WTC11 (cell line): ENCODE data around the gene GNB5.

Experiments
- ATF3 ChIP-seq: sonication (generic); formaldehyde crosslinking; conservative IDR thresholded peaks from 2 replicates; pipeline ENCODE4 v1.8.1; 2022; ENCODE audit warnings: mild to moderate bottlenecking, missing genetic modification reagents
- ATF6 ChIP-seq: sonication (generic); formaldehyde crosslinking; IDR thresholded peaks from 2 replicates; pipeline ENCODE4 v1.8.1; 2023; ENCODE audit warnings: mild to moderate bottlenecking, missing genetic modification reagents
- CTCF ChIP-seq: fragments of 200-600 bp; IDR thresholded peaks from 2 replicates; pipeline ENCODE4 v1.8.0; 2022; ENCODE audit warnings: antibody characterized with exemption
- GABPB1 ChIP-seq: sonication (generic); formaldehyde crosslinking; IDR thresholded peaks from 2 replicates; pipeline ENCODE4 v1.8.1; 2023; ENCODE audit warnings: mild to moderate bottlenecking, missing genetic modification reagents
- MXD4 ChIP-seq: fragments of 250-450 bp; sonication (Bioruptor Pico); IDR thresholded peaks from 2 replicates; pipeline ENCODE4 v1.8.0; 2021; ENCODE audit warnings: mild to moderate bottlenecking, moderate library complexity, borderline replicate concordance
- ZNF281 ChIP-seq: sonication (generic); formaldehyde crosslinking; IDR thresholded peaks from 2 replicates; pipeline ENCODE4 v1.8.0; 2023; ENCODE audit warnings: mild to moderate bottlenecking, missing genetic modification reagents

GRCh38 chr15:52114261-52115055 lies 76.7 kb downstream of the GNB5 start:
- TF ChIP-seq ATF3 (no peak), MXD4 (no peak), GABPB1 (CRISPR knock-in tag) (no peak), ZNF281 (CRISPR knock-in tag) (no peak), CTCF (no peak), ATF6 (CRISPR knock-in tag) (no peak)
